Ovary (tissue), 9 donors: ENCODE measurements around the gene OARD1. TPM values are rescaled to one million over a fixed set of nuclear protein-coding genes. Genes with fewer than 3 reads are reported as not detected.
"Not testable (repeated sequence)": the region's sequence is repeated elsewhere in the genome, so short reads cannot be mapped to it uniquely, and the experiment has no call there.

Experiments used
- DNase-seq, 5 donors: peaks; one replicate each; pipeline ENCODE4 v3.0.0-alpha.2; 2019 to 2020
- H3K27ac ChIP-seq, 2 donors: fragments of 200-600 bp; one replicate each; pipeline versions ENCODE4 v1.5.1 to v1.8.0; 2019 to 2022
- H3K27me3 ChIP-seq: fragments of 200-600 bp; one replicate; pipeline ENCODE4 v1.8.0; 2022
- H3K36me3 ChIP-seq: fragments of 200-600 bp; sonication (generic); one replicate; pipeline ENCODE4 v1.5.1; 2019
- H3K4me1 ChIP-seq: one replicate; pipeline ENCODE4 v1.8.1; 2013; ENCODE audit warnings: mild to moderate bottlenecking, moderate library complexity; ENCODE audit not compliant: insufficient read depth
- H3K4me3 ChIP-seq: fragments of 200-600 bp; sonication (generic); one replicate; pipeline ENCODE4 v1.5.1; 2017
- H3K9me3 ChIP-seq, 2 donors: fragments of 200-600 bp in 1 of 2; sonication (generic) in 1 of 2; one replicate each; pipeline versions ENCODE4 v1.5.1 to v1.8.1; 2013 to 2019; ENCODE audit warnings: mild to moderate bottlenecking in 1 of 2, moderate library complexity in 1 of 2
- CTCF ChIP-seq, 3 donors: fragments of 450-650 bp in 2 of 3; fragments of 200-600 bp in 1 of 3; IDR thresholded peaks; one replicate each; pipeline versions ENCODE4 v1.5.1 to v1.8.0; 2016 to 2022; ENCODE audit warnings: antibody characterized with exemption in 3 of 3, mild to moderate bottlenecking in 1 of 3
- EP300 ChIP-seq: sonication (generic); formaldehyde crosslinking; IDR thresholded peaks from one replicate; pipeline ENCODE4 v1.6.1; 2017; ENCODE audit warnings: antibody characterized with exemption
- POLR2A ChIP-seq: fragments of 450-650 bp; IDR thresholded peaks from one replicate; pipeline ENCODE4 v1.6.1; 2017; ENCODE audit warnings: antibody characterized with exemption, mild to moderate bottlenecking, moderate library complexity
- WGBS, 3 donors: extraction: QIAGEN DNeasy Blood & Tissue Kit in 1 of 3; methylation state at CpG; one replicate each; pipeline versions ENCODE4 v1.1.5 to v1.1.7; 2013 to 2017; 5-methylcytosine and 5-hydroxymethylcytosine counted together
- intact Hi-C, 4 donors: fragments of 100-400 bp; cut with DNase I; formaldehyde crosslinking; loops; one replicate each; pipeline versions ENCODE4 v1.11.0 to v1.15.1; 2022 to 2023
- polyA plus RNA-seq, 2 donors: library from polyadenylated mRNA; stranded (reverse); fragments of 200-250 nt in 1 of 2; fragments of 350-450 nt in 1 of 2; fragmentation: Illumina TruSeq in 1 of 2; extraction: RNeasy Lipid Tissue Mini Kit (QIAGEN cat#74804) in 1 of 2; gene quantifications; one replicate each; pipeline ENCODE4 v1.2.3, GENCODE V29; 2013 to 2014
- total RNA-seq, 7 donors: library from RNA; depleted of rRNA in 2 of 7; stranded (reverse); fragments of >200 nt in 2 of 7; fragmentation: NEBNext Ultra II Directional in 3 of 7; extraction: Animal tissue kit (Norgen Biotek cat#: 25700) in 3 of 7; gene quantifications; one replicate each; pipeline versions ENCODE4 v1.1.0 to v1.2.4, GENCODE V29; 2016 to 2023
- donor health status: DM: no; HTN: no; CAD: no; lungs with moderate emphysema.
- donor health status: DM: no; HTN: no; CAD: no.
- donor health status: Bipolar disorder and iron deficiency.
- donor health status: DM: yes; HTN: yes; CAD: no.
- donor health status: DM: no; HTN: no; CAD: no.
- donor health status: DM: yes; HTN: yes; CAD: no.

OARD1 gene
- total and polyA plus RNA-seq, 9 donors: 10.6 to 34.5 (median 21.4) TPM

GRCh38 chr6:41022294-41022693 is 49.9 kb downstream of the OARD1 start:
- intact Hi-C loops: loop anchor here in 3 of 4 donors (10.0 kb wide), 3 partner anchors 127 to 1037 kb away; partner anchors contain the start of gene LRFN2 (in 1 of the 3)
- H3K27me3 ChIP-seq: no peaks in the 10 kb centered on the region

GRCh38 chr6:41021832-41022231 is 50.3 kb downstream of the OARD1 start:
- Histone ChIP-seq H3K4me3 (no peak overlapping the region), H3K27me3 (no peaks in the 10 kb centered on the region), H3K27ac (no peak overlapping the region), H3K36me3 (no peaks in the 10 kb centered on the region), H3K4me1 (no peaks in the 10 kb centered on the region), H3K9me3 (no peaks in the 10 kb centered on the region)
- intact Hi-C loops: loop anchor here in 3 of 4 donors (10.0 kb wide), 3 partner anchors 127 to 1037 kb away; partner anchors contain the start of gene LRFN2 (in 1 of the 3)
- peak; percentile 45 to 54 (median 48) for DNase-seq
- TF ChIP-seq EP300 (no peak), POLR2A (no peak), CTCF (IDR thresholded peaks at IDR 0.05) (peak in 1 of 3 donors; percentile 6)
- 60 to 72% (median 65%) methylated on average over 3 of the region's 3 CpGs for WGBS, 3 donors

More at GRCh38 chr6:41022294-41022693, 49.9 kb downstream of the OARD1 start:
- Histone ChIP-seq H3K9me3 (no peaks in the 10 kb centered on the region), H3K27ac (no peak overlapping the region), H3K4me3 (no peak overlapping the region), H3K36me3 (no peaks in the 10 kb centered on the region), H3K4me1 (no peaks in the 10 kb centered on the region)
- no peak for TF ChIP-seq POLR2A
- TF ChIP-seq EP300: no peak
- no peak for TF ChIP-seq CTCF (IDR thresholded peaks at IDR 0.05)
- DNase-seq: no peak

GRCh38 chr6:41017663-41018062 is 54.5 kb downstream of the OARD1 start:
- H3K27me3 ChIP-seq: no peaks in the 10 kb centered on the region
- no peaks in the 10 kb centered on the region for H3K36me3 ChIP-seq
- H3K4me3 ChIP-seq: no peak overlapping the region
- no peak for DNase-seq
- 100% methylated on average over 1 of the region's 1 CpG for WGBS, 3 donors
- H3K9me3 ChIP-seq: no peaks in the 10 kb centered on the region
- intact Hi-C loops: no loop called here
- H3K27ac ChIP-seq: no peak overlapping the region
- no peaks in the 10 kb centered on the region for H3K4me1 ChIP-seq
- TF ChIP-seq POLR2A (no peak), EP300 (no peak), CTCF (IDR thresholded peaks at IDR 0.05) (no peak)

- H3K4me1 ChIP-seq, H3K36me3 ChIP-seq, DNase-seq, H3K27me3 ChIP-seq, H3K9me3 ChIP-seq, intact Hi-C loops, H3K27ac ChIP-seq, H3K4me3 ChIP-seq: not testable (repeated sequence)
- WGBS, 3 donors: 95 to 97% (median 96%) methylated on average over 5 of the region's 5 CpGs
These were observed 56.3 kb downstream of the OARD1 start for GRCh38 chr6:41015860-41016259.

GRCh38 chr6:41014780-41015179 is 57.4 kb downstream of the OARD1 start:
- 90 to 91% (median 90%) methylated on average over 4 of the region's 4 CpGs for WGBS, 3 donors
- TF ChIP-seq POLR2A (no peak), EP300 (no peak), CTCF (IDR thresholded peaks at IDR 0.05) (no peak)
- intact Hi-C loops: loop anchor here in 1 of 4 donors (5.0 kb wide), 1 partner anchor 43 kb away; no protein-coding TSS in a partner anchor
- Histone ChIP-seq H3K9me3 (no peaks in the 10 kb centered on the region), H3K27me3 (no peaks in the 10 kb centered on the region), H3K4me1 (no peaks in the 10 kb centered on the region), H3K27ac (no peak overlapping the region), H3K36me3 (no peaks in the 10 kb centered on the region), H3K4me3 (no peak overlapping the region)
- no peak for DNase-seq

Other genes with a start within 250 kb of the OARD1 start
- gene UNC5CL, start 33.1 kb downstream of the OARD1 start, total RNA-seq: 1 to 10 TPM in 2 of 7 donors, under 1 TPM in 5; 0.69 to 2.1 (median 0.86) TPM
- under 1 TPM; 0.60 to 0.91 TPM for gene UNC5CL, start 33.1 kb downstream of the OARD1 start, polyA plus RNA-seq
- not detected for gene TSPO2, start 29.9 kb downstream of the OARD1 start, total RNA-seq
- gene TSPO2, start 29.9 kb downstream of the OARD1 start, polyA plus RNA-seq: not detected
- not detected for gene APOBEC2, start 19.2 kb downstream of the OARD1 start, total RNA-seq
- gene APOBEC2, start 19.2 kb downstream of the OARD1 start, polyA plus RNA-seq: under 1 TPM in 1 of 2 donors, not detected in 1; 0.06 TPM
- gene NFYA, start 618 bp upstream of the OARD1 start, total RNA-seq: 10 to 100 TPM in 6 of 7 donors, 1 to 10 TPM in 1; 7.6 to 33.3 (median 20.9) TPM
- gene NFYA, start 618 bp upstream of the OARD1 start, polyA plus RNA-seq: 10 to 100 TPM; 14.2 to 20.7 TPM
- 1 to 10 TPM in 1 of 7 donors, under 1 TPM in 1, not detected in 5; 0.31 to 3.8 TPM for gene TREML1, start 82.0 kb upstream of the OARD1 start, total RNA-seq
- under 1 TPM; 0.16 to 0.45 TPM for gene TREML1, start 82.0 kb upstream of the OARD1 start, polyA plus RNA-seq
- gene TREM2, start 90.8 kb upstream of the OARD1 start, total RNA-seq: 10 to 100 TPM in 1 of 7 donors, 1 to 10 TPM in 6; 2.6 to 12.4 (median 4.4) TPM
- 1 to 10 TPM; 3.9 to 4.1 TPM for gene TREM2, start 90.8 kb upstream of the OARD1 start, polyA plus RNA-seq
- gene TREML2, start 128.8 kb upstream of the OARD1 start, total RNA-seq: under 1 TPM in 1 of 7 donors, not detected in 6; 0.10 TPM
- under 1 TPM in 1 of 2 donors, not detected in 1; 0.08 TPM for gene TREML2, start 128.8 kb upstream of the OARD1 start, polyA plus RNA-seq
- gene TREML4, start 156.0 kb upstream of the OARD1 start, total RNA-seq: not detected
- gene TREML4, start 156.0 kb upstream of the OARD1 start, polyA plus RNA-seq: not detected
- 1 to 10 TPM in 3 of 7 donors, under 1 TPM in 4; 0.34 to 2.9 (median 0.87) TPM for gene TREM1, start 214.3 kb upstream of the OARD1 start, total RNA-seq
- gene TREM1, start 214.3 kb upstream of the OARD1 start, polyA plus RNA-seq: 1 to 10 TPM in 1 of 2 donors, under 1 TPM in 1; 0.36 to 2.4 TPM